ENCODE measurements around the gene AFTPH. TPM values are rescaled to one million over a fixed set of nuclear protein-coding genes. Genes with fewer than 3 reads are reported as not detected.
A peak's percentile ranks its signal among the peaks of the same experiment; 100 is the strongest.

Gene AFTPH
- polyA plus RNA-seq, 1 experiment = 22.0 TPM

GRCh38 chr2:64632835-64633819 lies 109.0 kb downstream of the AFTPH start:
- Histone ChIP-seq H3K27ac (ENCODE audit: low read depth, low read length) (peak overlapping the region; percentile 63), H3K4me3 (ENCODE audit: low read depth, low read length) (no peak overlapping the region), H3K9me3 (ENCODE audit: control insufficient read depth, insufficient read depth, low read length) (no peaks in the 10 kb centered on the region), H3K27me3 (ENCODE audit: control insufficient read depth, insufficient read depth, low read length) (no peaks in the 10 kb centered on the region)
- TF ChIP-seq CTCF (IDR thresholded peaks at IDR 0.05; ENCODE audit: low read depth, low read length) = no peak
- DNase-seq (ENCODE audit: low read depth, low spot score) = peak; percentile 56
- ChIA-PET CTCF (interaction anchor here (0.5 to 3.9 kb wide), 8 partner anchors 12 to 118 kb away, joined by 3 to 35 read pairs (median 3); no protein-coding TSS in a partner anchor), POLR2A (interaction anchor here (0.9 to 1.5 kb wide), 3 partner anchors 12 to 234 kb away, joined by 4 to 7 read pairs (median 6); partner anchors contain the start of gene SERTAD2)

GRCh38 chr2:64634345-64635267 lies 110.5 kb downstream of the AFTPH start:
- no peaks in the 10 kb centered on the region for H3K9me3 ChIP-seq (ENCODE audit: control insufficient read depth, insufficient read depth, low read length)
- ChIA-PET CTCF (interaction anchor here (1.2 to 3.9 kb wide), 4 partner anchors 10 to 19 kb away, joined by 3 to 35 read pairs (median 4); partner anchors contain the start of gene SERTAD2), POLR2A (interaction anchor here (0.7 to 1.4 kb wide), 3 partner anchors 10 to 232 kb away, joined by 3 to 6 read pairs (median 4); no protein-coding TSS in a partner anchor)
- no peak overlapping the region for H3K27ac ChIP-seq (ENCODE audit: low read depth, low read length)
- H3K27me3 ChIP-seq (ENCODE audit: control insufficient read depth, insufficient read depth, low read length) = no peaks in the 10 kb centered on the region
- no peak overlapping the region for H3K4me3 ChIP-seq (ENCODE audit: low read depth, low read length)
- TF ChIP-seq CTCF (IDR thresholded peaks at IDR 0.05; ENCODE audit: low read depth, low read length) = no peak
- no peak for DNase-seq (ENCODE audit: low read depth, low spot score)

- no peak overlapping the region for H3K27ac ChIP-seq (ENCODE audit: low read depth, low read length)
- ChIA-PET POLR2A (no interaction called here), CTCF (interaction anchor here (0.6 to 3.3 kb wide), 2 partner anchors 10 to 220 kb away, joined by 4 to 15 read pairs; no protein-coding TSS in a partner anchor)
- no peaks in the 10 kb centered on the region for H3K27me3 ChIP-seq (ENCODE audit: control insufficient read depth, insufficient read depth, low read length)
- TF ChIP-seq CTCF (IDR thresholded peaks at IDR 0.05; ENCODE audit: low read depth, low read length) = no peak
- no peaks in the 10 kb centered on the region for H3K9me3 ChIP-seq (ENCODE audit: control insufficient read depth, insufficient read depth, low read length)
- no peak overlapping the region for H3K4me3 ChIP-seq (ENCODE audit: low read depth, low read length)
- DNase-seq (ENCODE audit: low read depth, low spot score) = no peak
Observed at GRCh38 chr2:64635976-64636911, 112.1 kb downstream of the AFTPH start.

- no peaks in the 10 kb centered on the region for H3K9me3 ChIP-seq (ENCODE audit: control insufficient read depth, insufficient read depth, low read length)
- H3K27me3 ChIP-seq (ENCODE audit: control insufficient read depth, insufficient read depth, low read length) = no peaks in the 10 kb centered on the region
- no peak overlapping the region for H3K4me3 ChIP-seq (ENCODE audit: low read depth, low read length)
- TF ChIP-seq CTCF (IDR thresholded peaks at IDR 0.05; ENCODE audit: low read depth, low read length) = no peak
- POLR2A ChIA-PET = no interaction called here
- no peak overlapping the region for H3K27ac ChIP-seq (ENCODE audit: low read depth, low read length)
- CTCF ChIA-PET = interaction anchor here (3.3 kb wide), 1 partner anchor 9 kb away, joined by 15 read pairs; no protein-coding TSS in a partner anchor
- DNase-seq (ENCODE audit: low read depth, low spot score) = no peak
Observed at GRCh38 chr2:64637000-64637635, 113.0 kb downstream of the AFTPH start.
